Cardiac fibroblast (primary cell): ENCODE results near the gene NSMCE1.
"Not testable (repeated sequence)": the region's sequence is repeated elsewhere in the genome, so short reads cannot be mapped to it uniquely, and the experiment has no call there.

Experiments
- DNase-seq, 2 donors: peaks; one replicate each; pipeline versions ENCODE4 v3.0.0 to v3.0.0-alpha.2; 2010; ENCODE audit warnings: low read depth in 2 of 2
- H3K4me3 ChIP-seq, 2 donors: replicated peaks in 1 of 2; 1 replicate in 1 of 2; 2 replicates in 1 of 2; pipeline ENCODE4 v1.5.1; 2011; ENCODE audit warnings: low read depth in 2 of 2, low read length in 2 of 2, mild to moderate bottlenecking in 2 of 2, moderate library complexity in 1 of 2
- TF ChIP-seq, protein P1 (sequence below): IDR thresholded peaks from one replicate; pipeline ENCODE4 v1.5.1; 2011; ENCODE audit warnings: low read depth, mild to moderate bottlenecking, low read length, inconsistent platforms

NSMCE1 gene

DNA sequence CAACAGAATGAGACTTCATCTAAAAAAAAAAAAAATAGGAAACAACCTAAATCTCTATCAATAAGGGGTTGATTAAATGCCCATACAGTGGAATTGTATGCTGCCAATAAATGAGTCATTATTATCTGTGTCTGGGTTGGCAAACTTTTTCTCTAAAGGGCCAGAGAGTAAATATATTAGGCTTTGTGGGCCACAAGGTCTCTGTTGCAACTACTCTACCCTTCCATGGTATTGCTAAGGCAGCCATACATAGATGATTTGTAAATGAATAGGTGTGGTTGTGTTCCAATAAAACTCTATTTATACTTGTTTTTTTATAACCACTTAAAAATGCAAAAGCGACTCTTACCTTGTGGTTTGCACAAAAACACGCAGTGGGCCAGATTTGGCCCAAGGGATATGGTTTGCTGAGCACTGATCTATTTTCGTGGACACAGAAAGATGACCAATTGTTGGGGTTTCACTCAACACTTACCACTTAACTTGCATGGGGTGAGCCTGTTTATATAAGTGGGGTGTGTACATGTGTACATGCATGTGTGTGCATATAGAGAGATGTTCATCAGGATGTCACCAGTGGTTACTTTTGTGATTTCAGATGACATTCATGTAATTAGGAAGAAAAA lies 32.8 kb upstream of the NSMCE1 start:
- TF ChIP-seq, protein P1, sequence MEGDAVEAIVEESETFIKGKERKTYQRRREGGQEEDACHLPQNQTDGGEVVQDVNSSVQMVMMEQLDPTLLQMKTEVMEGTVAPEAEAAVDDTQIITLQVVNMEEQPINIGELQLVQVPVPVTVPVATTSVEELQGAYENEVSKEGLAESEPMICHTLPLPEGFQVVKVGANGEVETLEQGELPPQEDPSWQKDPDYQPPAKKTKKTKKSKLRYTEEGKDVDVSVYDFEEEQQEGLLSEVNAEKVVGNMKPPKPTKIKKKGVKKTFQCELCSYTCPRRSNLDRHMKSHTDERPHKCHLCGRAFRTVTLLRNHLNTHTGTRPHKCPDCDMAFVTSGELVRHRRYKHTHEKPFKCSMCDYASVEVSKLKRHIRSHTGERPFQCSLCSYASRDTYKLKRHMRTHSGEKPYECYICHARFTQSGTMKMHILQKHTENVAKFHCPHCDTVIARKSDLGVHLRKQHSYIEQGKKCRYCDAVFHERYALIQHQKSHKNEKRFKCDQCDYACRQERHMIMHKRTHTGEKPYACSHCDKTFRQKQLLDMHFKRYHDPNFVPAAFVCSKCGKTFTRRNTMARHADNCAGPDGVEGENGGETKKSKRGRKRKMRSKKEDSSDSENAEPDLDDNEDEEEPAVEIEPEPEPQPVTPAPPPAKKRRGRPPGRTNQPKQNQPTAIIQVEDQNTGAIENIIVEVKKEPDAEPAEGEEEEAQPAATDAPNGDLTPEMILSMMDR, result no peak
- no peak overlapping the region for H3K4me3 ChIP-seq
- no peak for DNase-seq

DNA sequence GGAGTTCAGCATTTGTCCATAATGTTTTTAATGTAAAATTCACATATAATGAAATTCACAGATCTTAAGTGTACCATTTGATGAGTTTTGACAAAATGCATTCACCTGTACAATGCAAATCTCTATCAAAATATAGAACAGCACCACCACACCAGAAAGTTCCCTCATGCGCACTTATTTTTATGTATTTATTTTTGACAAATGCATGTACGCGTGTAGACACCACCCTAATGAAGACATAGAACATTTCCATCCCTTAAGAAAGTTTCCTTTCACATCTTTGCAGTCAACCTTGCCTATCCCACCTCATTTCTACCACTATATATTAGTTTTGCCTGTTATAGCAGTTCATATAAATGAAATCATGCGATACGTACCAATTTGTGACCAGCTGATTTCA lies 29.6 kb upstream of the NSMCE1 start:
- no peak overlapping the region for H3K4me3 ChIP-seq
- TF ChIP-seq, protein P1, result no peak
- DNase-seq, result no peak

DNA sequence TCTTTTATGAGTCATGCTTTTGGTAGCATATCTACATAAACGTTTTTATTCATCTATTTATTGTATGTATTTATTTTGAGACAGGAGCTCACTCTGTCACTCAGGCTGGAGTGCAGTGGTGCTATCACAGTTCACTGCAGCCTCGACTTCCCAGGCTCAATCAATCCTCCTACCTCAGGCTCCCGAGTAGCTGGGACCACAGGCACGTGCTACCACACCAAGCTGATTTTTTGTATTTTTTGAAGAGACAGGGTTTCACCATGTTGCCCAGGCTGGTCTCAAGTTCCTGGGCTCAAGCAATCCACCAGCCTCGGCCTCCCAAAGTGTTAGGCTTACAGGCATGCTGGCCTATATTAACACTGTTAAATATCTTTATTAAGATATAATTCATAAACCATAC lies 24.8 kb upstream of the NSMCE1 start:
- no peak for DNase-seq
- H3K4me3 ChIP-seq, result no peak overlapping the region
- TF ChIP-seq, protein P1, result no peak

DNA sequence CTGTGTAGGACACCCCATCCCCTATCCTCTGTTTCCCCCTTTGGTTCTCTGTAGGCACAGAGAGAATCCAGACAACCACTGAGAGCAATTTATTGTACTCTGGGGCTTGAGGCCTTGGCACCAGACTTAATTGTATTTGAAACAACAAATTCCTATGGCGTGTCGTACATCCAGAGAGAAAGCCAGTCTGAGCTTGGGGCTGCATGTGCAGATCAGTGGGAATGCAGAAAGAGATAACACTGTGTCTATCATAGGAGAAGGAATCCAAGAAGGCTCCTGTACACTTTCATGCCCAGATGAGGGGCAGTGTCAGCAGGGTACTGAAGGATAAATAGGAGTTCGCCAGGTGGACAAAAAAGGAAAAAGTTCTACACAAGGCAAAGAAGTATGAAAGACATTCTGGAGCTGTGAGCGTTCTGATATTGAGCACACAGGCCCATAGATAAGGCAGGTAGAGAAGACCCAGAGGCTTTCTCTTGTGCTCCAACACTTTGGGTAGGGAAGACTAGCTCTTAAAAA lies 23.2 kb upstream of the NSMCE1 start:
- no peak for DNase-seq
- TF ChIP-seq, protein P1, result no peak
- H3K4me3 ChIP-seq, result no peak overlapping the region

- no peak for DNase-seq
- no peak overlapping the region for H3K4me3 ChIP-seq
- TF ChIP-seq, protein P1, result no peak
Observed at GRCh38 chr16:27291106-27291505, 22.5 kb upstream of the NSMCE1 start.

GRCh38 chr16:27290562-27290961 lies 22.0 kb upstream of the NSMCE1 start:
- no peak overlapping the region for H3K4me3 ChIP-seq
- TF ChIP-seq, protein P1, result no peak
- DNase-seq, result no peak

DNA sequence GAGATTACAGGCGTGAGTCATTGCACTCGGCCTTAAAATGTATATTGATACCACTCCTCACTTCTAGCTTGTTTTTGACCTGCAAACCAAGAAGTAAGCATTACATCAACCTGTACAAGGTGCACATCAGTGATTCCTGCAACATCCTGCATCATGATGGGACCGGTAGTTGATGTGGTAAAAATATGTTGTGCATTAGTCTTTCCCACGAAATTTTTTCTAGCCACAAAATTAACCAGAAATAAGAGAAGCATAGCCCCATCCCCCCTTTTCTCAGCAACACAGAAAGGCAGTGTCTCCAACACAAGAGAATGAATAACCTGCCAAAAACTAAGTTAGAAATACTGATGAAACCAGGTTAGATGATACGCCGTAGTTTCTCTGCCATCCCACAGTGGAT lies 21.1 kb upstream of the NSMCE1 start:
- no peak overlapping the region for H3K4me3 ChIP-seq
- TF ChIP-seq, protein P1, result no peak
- no peak for DNase-seq

DNA sequence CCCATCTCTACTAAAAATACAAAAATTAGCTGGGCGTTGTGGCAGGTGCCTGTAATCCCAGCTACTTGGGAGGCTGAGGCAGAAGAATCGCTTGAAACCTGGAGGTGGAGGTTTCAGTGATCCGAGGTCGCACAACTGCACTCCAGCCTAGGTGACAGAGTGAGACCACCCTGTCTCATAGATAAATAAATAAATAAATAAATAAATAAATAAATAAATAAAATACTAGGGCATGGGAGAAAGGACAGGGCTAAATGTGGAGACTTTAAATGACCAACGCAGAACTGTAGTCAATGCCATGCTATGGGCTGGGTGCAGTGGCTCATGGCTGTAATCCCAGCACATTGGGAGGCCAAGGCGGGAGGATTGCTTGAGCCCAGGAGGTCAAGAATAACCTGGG lies 19.7 kb upstream of the NSMCE1 start:
- H3K4me3 ChIP-seq, DNase-seq: not testable (repeated sequence)
